ENCODE data around the gene SND1.

- TF ChIP-seq CTCF (IDR thresholded peaks at IDR 0.05) (no peak), POLR2A (IDR thresholded peaks at IDR 0.05) (no peak)
Measured at GRCh38 chr7:127677433-127678230, 25.6 kb downstream of the SND1 start.

All from body of pancreas (tissue), 4 donors.